ENCODE measurements around the gene RPL37. TPM values are rescaled to one million over a fixed set of nuclear protein-coding genes. Genes with fewer than 3 reads are reported as not detected.
"Not testable (repeated sequence)": the region's sequence is repeated elsewhere in the genome, so short reads cannot be mapped to it uniquely, and the experiment has no call there.

Gene RPL37
- total RNA-seq (2021; fragmentation: NEBNext Ultra II Directional; extraction: Animal tissue kit (Norgen Biotek cat#: 25700)) = 1,000 to 10,000 TPM in 4 of 6 experiments, 100 to 1,000 TPM in 2; 854 to 1,142 (median 1,034) TPM
- long read RNA-seq, full-length matches to known transcripts = 455 of 637 reads
- long read RNA-seq, partial matches to known transcripts = 155 of 637 reads
- long read RNA-seq, other reads (novel, unspliced or antisense) = 27 of 637 reads

DNA sequence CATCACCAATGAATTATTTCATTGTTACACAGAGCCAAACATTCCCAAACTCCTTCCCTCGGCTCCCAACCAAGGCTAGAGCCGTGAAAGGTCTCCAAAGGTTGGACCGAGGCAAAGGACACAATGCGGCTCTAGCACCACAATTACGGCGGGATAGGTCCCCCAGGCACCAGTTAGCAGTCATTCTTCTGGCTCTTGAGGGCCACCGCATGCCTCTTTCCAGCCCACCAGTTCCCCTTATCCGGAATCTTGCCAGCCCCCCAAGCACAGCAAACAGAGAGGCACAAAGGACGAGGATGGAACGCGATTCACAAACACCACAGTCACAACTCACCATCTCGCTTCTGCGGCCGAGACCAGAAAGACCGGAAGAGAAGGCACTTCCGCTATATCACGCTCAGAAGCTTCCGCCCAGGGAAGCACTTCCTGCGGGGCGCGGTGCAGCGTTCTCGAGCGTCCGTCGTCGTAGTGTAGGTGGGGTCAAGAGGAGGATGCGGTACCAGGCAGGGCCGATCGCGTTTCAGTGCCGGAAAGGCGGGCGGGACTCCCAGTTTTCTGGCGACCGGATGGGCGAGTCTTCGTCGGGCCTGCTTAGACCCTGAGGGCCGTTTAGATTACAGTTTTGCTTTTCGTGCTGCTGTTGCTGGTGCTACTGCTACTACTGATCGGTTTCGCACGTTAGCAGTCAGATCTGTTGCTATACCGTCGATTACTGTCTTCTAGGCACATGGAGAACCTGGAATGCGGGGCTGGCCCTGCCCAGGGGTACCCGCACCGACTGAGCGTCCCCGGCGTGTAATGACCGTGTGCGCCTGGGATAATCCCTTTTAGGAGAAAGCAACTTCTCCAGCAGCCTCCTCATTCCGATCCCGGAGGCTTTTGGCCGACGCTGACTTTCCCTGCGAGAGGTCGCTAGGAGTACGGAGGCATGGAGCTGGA is at the start of gene RPL37:
Gene RPL37, minus strand, starts transcription at position 374 of the 939 bp plus-strand sequence. Its CDS starts 37 bp downstream, at position 337.
- H3K4me1 Mint-ChIP-seq (ENCODE audit: low read depth) = peaks cover 45% of the 10 kb centered on the region
- peaks cover 5% of the 10 kb centered on the region for H3K27me3 Mint-ChIP-seq (ENCODE audit: insufficient read depth)
- peaks cover 7% of the 10 kb centered on the region; the same call in 1 of the 2 replicates for H3K9me3 Mint-ChIP-seq
- no peak for TF ChIP-seq CTCF (IDR thresholded peaks at IDR 0.05)
- peaks cover 51% of the 10 kb centered on the region for H3K36me3 Mint-ChIP-seq (ENCODE audit: low read depth)
- H3K27ac Mint-ChIP-seq = peak within 1 kb of the TSS; percentile 100
- DNase-seq = peak; percentile 97
- peak within 1 kb of the TSS; percentile 100 for H3K4me3 Mint-ChIP-seq

- H3K4me3 Mint-ChIP-seq; DNase-seq; H3K27ac Mint-ChIP-seq; H3K4me1 Mint-ChIP-seq (ENCODE audit: low read depth): not testable (repeated sequence)
- H3K9me3 Mint-ChIP-seq = peaks cover 12% of the 10 kb centered on the region
- peaks cover 11% of the 10 kb centered on the region for H3K36me3 Mint-ChIP-seq (ENCODE audit: low read depth)
- peaks cover 16% of the 10 kb centered on the region; the same call in 1 of the 2 replicates for H3K27me3 Mint-ChIP-seq (ENCODE audit: insufficient read depth)
Measured at GRCh38 chr5:40883051-40883450, 48.0 kb upstream of the RPL37 start.

DNA sequence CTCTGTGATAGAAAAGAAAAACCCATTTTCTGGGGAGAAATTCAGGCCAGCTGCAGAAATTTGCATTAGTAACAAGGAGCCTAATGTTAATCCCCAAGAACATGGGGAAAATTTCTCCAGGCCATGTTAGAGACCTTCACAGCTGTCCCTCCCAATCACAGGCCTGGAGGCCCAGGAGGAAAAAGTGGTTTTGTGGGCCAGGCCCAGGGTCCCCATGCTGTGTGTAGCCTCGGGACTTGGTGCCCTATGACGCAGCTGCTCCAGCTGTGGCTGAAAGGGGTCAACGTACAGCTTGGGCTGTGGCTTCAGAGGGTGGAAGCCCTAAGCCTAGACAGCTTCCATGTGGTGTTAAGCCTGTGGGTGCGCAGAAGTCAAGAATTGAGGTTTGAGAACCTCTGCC is 47.3 kb upstream of the RPL37 start:
- TF ChIP-seq CTCF (IDR thresholded peaks at IDR 0.05) = no peak
- peaks cover 6% of the 10 kb centered on the region for H3K4me1 Mint-ChIP-seq (ENCODE audit: low read depth)
- H3K9me3 Mint-ChIP-seq = peaks cover 17% of the 10 kb centered on the region
- peaks cover 16% of the 10 kb centered on the region; the same call in 1 of the 2 replicates for H3K27me3 Mint-ChIP-seq (ENCODE audit: insufficient read depth)
- no peak overlapping the region for H3K4me3 Mint-ChIP-seq
- H3K27ac Mint-ChIP-seq = no peak overlapping the region
- DNase-seq = no peak
- H3K36me3 Mint-ChIP-seq (ENCODE audit: low read depth) = peaks cover 17% of the 10 kb centered on the region

GRCh38 chr5:40879163-40879942 is 44.3 kb upstream of the RPL37 start:
- Mint-ChIP-seq H3K4me1 (ENCODE audit: low read depth) (peaks cover 6% of the 10 kb centered on the region), H3K27me3 (ENCODE audit: insufficient read depth) (peaks cover 16% of the 10 kb centered on the region), H3K9me3 (peaks cover 23% of the 10 kb centered on the region), H3K4me3 (no peak overlapping the region), H3K36me3 (ENCODE audit: low read depth) (peaks cover 22% of the 10 kb centered on the region), H3K27ac (no peak overlapping the region)
- DNase-seq = peak; percentile 10
- TF ChIP-seq CTCF (IDR thresholded peaks at IDR 0.05) = peak; percentile 88

DNA sequence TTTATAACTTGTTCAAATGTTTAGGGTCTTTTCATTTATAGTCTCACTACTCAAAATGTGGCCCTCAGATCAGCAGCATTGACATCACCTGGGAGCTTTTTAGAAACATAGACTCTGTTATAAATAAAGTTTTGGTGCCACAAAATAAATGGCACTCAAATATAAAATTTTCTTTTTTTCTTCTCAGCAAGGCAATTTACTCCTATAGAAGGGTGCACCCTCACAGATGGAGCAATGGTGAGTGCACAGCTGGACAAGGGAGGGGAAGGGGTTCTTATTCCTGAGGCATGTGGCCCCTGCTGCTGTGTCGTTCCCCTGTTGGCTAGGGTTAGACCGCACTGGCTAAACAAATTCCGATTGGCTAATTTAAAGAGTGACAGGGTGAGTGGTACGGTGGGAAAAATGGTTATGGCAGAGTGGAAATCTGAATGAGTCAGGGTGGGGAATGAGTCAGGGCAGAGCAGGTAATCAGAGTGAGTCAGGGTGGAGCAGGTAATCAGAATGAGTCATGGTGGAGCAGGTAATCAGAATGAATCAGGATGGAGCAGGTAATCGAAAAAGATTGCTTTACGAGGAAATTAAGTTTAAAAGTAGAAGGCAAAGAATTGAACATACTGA is 42.5 kb upstream of the RPL37 start:
- Mint-ChIP-seq H3K36me3 (ENCODE audit: low read depth) (peaks cover 22% of the 10 kb centered on the region), H3K27ac (no peak overlapping the region), H3K9me3 (peaks cover 22% of the 10 kb centered on the region), H3K27me3 (ENCODE audit: insufficient read depth) (peaks cover 8% of the 10 kb centered on the region), H3K4me1 (ENCODE audit: low read depth) (peaks cover 6% of the 10 kb centered on the region), H3K4me3 (no peak overlapping the region)
- no peak for DNase-seq
- no peak for TF ChIP-seq CTCF (IDR thresholded peaks at IDR 0.05)

All from HFFc6 (cell line).